Measurements from ENCODE around the gene JPT2. TPM values are rescaled to one million over a fixed set of nuclear protein-coding genes. Genes with fewer than 3 reads are reported as not detected.
"Not testable (repeated sequence)": the region's sequence is repeated elsewhere in the genome, so short reads cannot be mapped to it uniquely, and the experiment has no call there.

Gene JPT2
- total RNA-seq, 4 donors from 2014 or later, result 22.6 to 59.2 (median 35.0) TPM

GRCh38 chr16:1729445-1729844 lies 51.4 kb downstream of the JPT2 start:
- Histone ChIP-seq H3K36me3 (peaks cover 75% of the 10 kb centered on the region), H3K27ac (no peak overlapping the region), H3K27me3 (no peaks in the 10 kb centered on the region), H3K4me3 (no peak overlapping the region), H3K9me3 (no peaks in the 10 kb centered on the region), H3K4me1 (peaks cover 14% of the 10 kb centered on the region)
- 90% methylated on average over 35 of the region's 35 CpGs for WGBS
- TF ChIP-seq POLR2A (IDR thresholded peaks at IDR 0.05), result no peak
- no peak for TF ChIP-seq CTCF (IDR thresholded peaks at IDR 0.05)
- TF ChIP-seq EP300 (IDR thresholded peaks at IDR 0.05), result no peak
- no peak for TF ChIP-seq POLR2AphosphoS5 (IDR thresholded peaks at IDR 0.05)
- no peak for DNase-seq (ENCODE audit: low spot score in 2 of 2)

GRCh38 chr16:1731073-1731472 lies 53.0 kb downstream of the JPT2 start:
- no peak overlapping the region for H3K4me3 ChIP-seq
- H3K4me1 ChIP-seq, result peaks cover 14% of the 10 kb centered on the region
- H3K36me3 ChIP-seq, result peaks cover 62% of the 10 kb centered on the region
- no peak for DNase-seq (ENCODE audit: low spot score in 2 of 2)
- WGBS, result 82% methylated on average over 7 of the region's 7 CpGs
- H3K27me3 ChIP-seq, result no peaks in the 10 kb centered on the region
- H3K27ac ChIP-seq, result no peak overlapping the region
- TF ChIP-seq EP300 (IDR thresholded peaks at IDR 0.05), result no peak
- TF ChIP-seq POLR2A (IDR thresholded peaks at IDR 0.05), result no peak
- no peak for TF ChIP-seq CTCF (IDR thresholded peaks at IDR 0.05)
- TF ChIP-seq POLR2AphosphoS5 (IDR thresholded peaks at IDR 0.05), result no peak
- H3K9me3 ChIP-seq, result no peaks in the 10 kb centered on the region

GRCh38 chr16:1731603-1732002 lies 53.5 kb downstream of the JPT2 start:
- TF ChIP-seq POLR2AphosphoS5 (IDR thresholded peaks at IDR 0.05) (no peak), POLR2A (IDR thresholded peaks at IDR 0.05) (no peak), EP300 (IDR thresholded peaks at IDR 0.05) (no peak), CTCF (IDR thresholded peaks at IDR 0.05) (no peak)
- Histone ChIP-seq H3K36me3 (peaks cover 56% of the 10 kb centered on the region), H3K4me3 (no peak overlapping the region), H3K9me3 (no peaks in the 10 kb centered on the region), H3K27me3 (no peaks in the 10 kb centered on the region), H3K4me1 (peaks cover 14% of the 10 kb centered on the region), H3K27ac (no peak overlapping the region)
- WGBS, result 74% methylated on average over 6 of the region's 7 CpGs
- no peak for DNase-seq (ENCODE audit: low spot score in 2 of 2)

- Histone ChIP-seq H3K36me3 (peaks cover 55% of the 10 kb centered on the region), H3K4me1 (peaks cover 14% of the 10 kb centered on the region), H3K4me3 (no peak overlapping the region), H3K27ac (no peak overlapping the region), H3K27me3 (no peaks in the 10 kb centered on the region), H3K9me3 (no peaks in the 10 kb centered on the region)
- 78% methylated on average over 7 of the region's 14 CpGs for WGBS
- DNase-seq (ENCODE audit: low spot score in 2 of 2), result no peak
- TF ChIP-seq POLR2AphosphoS5 (IDR thresholded peaks at IDR 0.05), result no peak
- TF ChIP-seq CTCF (IDR thresholded peaks at IDR 0.05), result no peak
- no peak for TF ChIP-seq POLR2A (IDR thresholded peaks at IDR 0.05)
- no peak for TF ChIP-seq EP300 (IDR thresholded peaks at IDR 0.05)
These were observed 54.0 kb downstream of the JPT2 start for GRCh38 chr16:1732071-1732470.

- H3K4me3 ChIP-seq; DNase-seq (ENCODE audit: low spot score in 2 of 2); H3K27me3 ChIP-seq; H3K9me3 ChIP-seq; H3K27ac ChIP-seq: not testable (repeated sequence)
- WGBS, result 69% methylated on average over 14 of the region's 21 CpGs
- Histone ChIP-seq H3K36me3 (peaks cover 53% of the 10 kb centered on the region), H3K4me1 (peaks cover 14% of the 10 kb centered on the region)
These were observed 54.5 kb downstream of the JPT2 start for GRCh38 chr16:1732551-1732987.

- Histone ChIP-seq H3K36me3 (peaks cover 38% of the 10 kb centered on the region), H3K4me3 (no peak overlapping the region), H3K27ac (no peak overlapping the region), H3K4me1 (peaks cover 14% of the 10 kb centered on the region), H3K27me3 (no peaks in the 10 kb centered on the region), H3K9me3 (no peaks in the 10 kb centered on the region)
- WGBS, result 82% methylated on average over 16 of the region's 22 CpGs
- no peak for TF ChIP-seq EP300 (IDR thresholded peaks at IDR 0.05)
- TF ChIP-seq CTCF (IDR thresholded peaks at IDR 0.05), result no peak
- TF ChIP-seq POLR2A (IDR thresholded peaks at IDR 0.05), result no peak
- DNase-seq (ENCODE audit: low spot score in 2 of 2), result no peak
These were observed 56.0 kb downstream of the JPT2 start for GRCh38 chr16:1734123-1734522.

Data from suprapubic skin (tissue), 4 donors.